DND-41 (cell line): ENCODE data around the gene OXT.
"Not testable (repeated sequence)": the region's sequence is repeated elsewhere in the genome, so short reads cannot be mapped to it uniquely, and the experiment has no call there.

ENCODE experiments used
- ATAC-seq: fragments of 200-7000 bp; cut with Tn5 transposase; 3 replicates; pipeline ENCODE4 v1.9.1; 2021; ENCODE audit warnings: low read depth; ENCODE audit not compliant: insufficient read depth
- DNase-seq: peaks from one replicate; pipeline ENCODE4 v3.0.0-alpha.2; 2020
- H2AFZ ChIP-seq: 2 replicates; pipeline ENCODE4 v1.6.0; 2012; ENCODE audit warnings: low read depth, low read length
- H3K27ac ChIP-seq: 2 replicates; pipeline ENCODE4 v1.5.1; 2012; ENCODE audit warnings: low read length, inconsistent platforms
- H3K27me3 ChIP-seq: fragments of 200-600 bp; sonication (generic); 2 replicates; pipeline ENCODE4 v1.6.0; 2012; ENCODE audit warnings: low read length, mild to moderate bottlenecking, inconsistent platforms; ENCODE audit not compliant: insufficient read depth, poor library complexity
- H3K36me3 ChIP-seq: 2 replicates; pipeline ENCODE4 v1.5.1; 2012; ENCODE audit warnings: low read length, inconsistent platforms; ENCODE audit not compliant: insufficient read depth
- H3K4me1 ChIP-seq: 2 replicates; pipeline ENCODE4 v1.5.1; 2012; ENCODE audit warnings: mild to moderate bottlenecking, low read length; ENCODE audit not compliant: insufficient read depth
- H3K4me2 ChIP-seq: 2 replicates; pipeline ENCODE4 v1.6.0; 2012; ENCODE audit warnings: mild to moderate bottlenecking, moderate library complexity, low read length, inconsistent platforms; ENCODE audit not compliant: insufficient read depth
- H3K4me3 ChIP-seq, 2 experiments: fragments of 200-600 bp in 1 of 2; shearing (Covaris generic) in 1 of 2; 2 replicates each; pipeline ENCODE4 v1.5.1; 2012 to 2016; ENCODE audit warnings: inconsistent platforms in 2 of 2, low read length in 2 of 2, mild to moderate bottlenecking in 2 of 2, low read depth in 1 of 2, moderate library complexity in 1 of 2
- H3K79me2 ChIP-seq: 2 replicates; pipeline ENCODE4 v1.6.0; 2012; ENCODE audit warnings: low read length, inconsistent platforms; ENCODE audit not compliant: insufficient read depth
- H3K9ac ChIP-seq: 2 replicates; pipeline ENCODE4 v1.6.0; 2012; ENCODE audit warnings: low read depth, mild to moderate bottlenecking, inconsistent platforms, low read length, moderate library complexity
- H3K9me3 ChIP-seq: 2 replicates; pipeline ENCODE4 v1.5.1; 2012; ENCODE audit warnings: low read length, moderate library complexity, mild to moderate bottlenecking, inconsistent platforms; ENCODE audit not compliant: insufficient read depth, severe bottlenecking
- H4K20me1 ChIP-seq: 2 replicates; pipeline ENCODE4 v1.6.0; 2012; ENCODE audit warnings: low read length; ENCODE audit not compliant: insufficient read depth
- CTCF ChIP-seq: IDR thresholded peaks from 2 replicates; pipeline ENCODE4 v1.5.1; 2012; ENCODE audit warnings: borderline replicate concordance, low read length, moderate library complexity, mild to moderate bottlenecking; ENCODE audit not compliant: poor library complexity, severe bottlenecking; ENCODE audit errors: extremely low read depth
- EZH2 ChIP-seq: IDR thresholded peaks from 3 replicates; pipeline ENCODE4 v1.6.1; 2012; ENCODE audit warnings: borderline replicate concordance, low read depth, mild to moderate bottlenecking, moderate library complexity, low read length, inconsistent platforms; ENCODE audit not compliant: severe bottlenecking

Gene OXT

GRCh38 chr20:3071610-3072529, at the start of gene OXT:
Gene OXT, plus strand, starts transcription at chr20:3071620. Its CDS starts 36 bp downstream, at chr20:3071656.
- no peak for ATAC-seq
- H3K9ac ChIP-seq: no peak within 1 kb of the TSS

GRCh38 chr20:3021777-3022176, 49.6 kb upstream of the OXT start:
- Histone ChIP-seq H3K9ac (no peak overlapping the region), H4K20me1 (no peaks in the 10 kb centered on the region), H3K27me3 (no peaks in the 10 kb centered on the region), H2AFZ (no peak overlapping the region), H3K4me1 (no peaks in the 10 kb centered on the region), H3K36me3 (peaks cover 68% of the 10 kb centered on the region), H3K9me3 (no peaks in the 10 kb centered on the region), H3K4me3 (no peak overlapping the region), H3K4me2 (no peak overlapping the region), H3K79me2 (no peaks in the 10 kb centered on the region), H3K27ac (no peak overlapping the region)
- no peak for TF ChIP-seq EZH2
- TF ChIP-seq CTCF: no peak
- DNase-seq: no peak
- ATAC-seq: no peak

More at GRCh38 chr20:3071610-3072529, at the start of gene OXT:
- H3K79me2 ChIP-seq: no peaks in the 10 kb centered on the region
- no peaks in the 10 kb centered on the region for H4K20me1 ChIP-seq
- H2AFZ ChIP-seq: no peak within 1 kb of the TSS
- no peaks in the 10 kb centered on the region for H3K9me3 ChIP-seq
- no peak for DNase-seq
- H3K27ac ChIP-seq: no peak within 1 kb of the TSS
- TF ChIP-seq CTCF (no peak), EZH2 (no peak)
- H3K27me3 ChIP-seq: no peaks in the 10 kb centered on the region
- no peaks in the 10 kb centered on the region for H3K36me3 ChIP-seq
- no peak within 1 kb of the TSS for H3K4me3 ChIP-seq
- no peaks in the 10 kb centered on the region for H3K4me1 ChIP-seq
- H3K4me2 ChIP-seq: no peak within 1 kb of the TSS

GRCh38 chr20:3022559-3023490, 48.6 kb upstream of the OXT start:
- not testable (repeated sequence) for H3K79me2 ChIP-seq, H4K20me1 ChIP-seq, DNase-seq, H3K9ac ChIP-seq, H2AFZ ChIP-seq, H3K4me2 ChIP-seq, H3K4me3 ChIP-seq, H3K9me3 ChIP-seq, H3K27ac ChIP-seq, H3K27me3 ChIP-seq, H3K4me1 ChIP-seq, ATAC-seq
- peaks cover 69% of the 10 kb centered on the region for H3K36me3 ChIP-seq
